ENCODE data around the gene GPR15LG.

The GPR15LG gene

DNA sequence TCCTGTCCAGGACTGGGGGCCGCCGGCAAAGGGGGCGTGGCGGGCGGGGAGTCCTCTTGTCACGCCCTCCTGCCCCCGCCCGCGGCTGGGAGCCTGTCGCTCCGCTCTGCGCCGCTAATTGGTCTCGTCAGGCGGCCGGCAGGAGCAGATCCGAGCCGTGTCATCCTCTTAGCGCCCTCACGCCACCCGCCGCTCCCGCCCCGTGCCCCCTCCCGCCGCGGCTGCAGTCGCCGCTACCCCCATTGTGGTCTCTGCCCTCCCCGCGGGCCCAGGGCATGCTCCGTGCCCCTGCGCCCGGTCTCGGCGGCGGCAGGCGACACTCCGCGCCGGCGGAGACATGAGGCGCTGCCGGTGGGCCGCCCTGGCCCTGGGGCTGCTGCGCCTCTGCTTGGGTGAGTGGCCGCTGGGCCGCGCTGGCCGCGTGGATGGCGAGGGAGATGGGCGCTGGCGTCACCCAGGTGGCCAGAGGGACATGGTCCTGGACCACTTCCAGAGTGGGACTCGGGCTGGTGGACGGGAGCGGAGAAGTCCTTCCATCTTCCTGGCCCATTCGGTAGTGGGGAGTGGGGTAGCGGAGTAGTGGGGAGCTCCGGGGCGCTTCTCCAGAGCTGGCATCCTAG is 20.9 kb downstream of the GPR15LG start, which contains the start of gene CDHR1:
Gene CDHR1 (plus strand): TSS at position 114 of the 620 bp plus-strand sequence. CDS start 224 bp downstream, at position 338.
- DNase-seq, result no peak

- DNase-seq, result no peak
Observed at GRCh38 chr10:84195044-84195830, 21.6 kb downstream of the GPR15LG start.

- DNase-seq, result no peak
Observed at GRCh38 chr10:84196083-84196482, 22.5 kb downstream of the GPR15LG start.

- no peak for DNase-seq
Observed at GRCh38 chr10:84196941-84197340, 23.3 kb downstream of the GPR15LG start.

GRCh38 chr10:84197643-84198042 is 24.0 kb downstream of the GPR15LG start:
- DNase-seq, result no peak

DNA sequence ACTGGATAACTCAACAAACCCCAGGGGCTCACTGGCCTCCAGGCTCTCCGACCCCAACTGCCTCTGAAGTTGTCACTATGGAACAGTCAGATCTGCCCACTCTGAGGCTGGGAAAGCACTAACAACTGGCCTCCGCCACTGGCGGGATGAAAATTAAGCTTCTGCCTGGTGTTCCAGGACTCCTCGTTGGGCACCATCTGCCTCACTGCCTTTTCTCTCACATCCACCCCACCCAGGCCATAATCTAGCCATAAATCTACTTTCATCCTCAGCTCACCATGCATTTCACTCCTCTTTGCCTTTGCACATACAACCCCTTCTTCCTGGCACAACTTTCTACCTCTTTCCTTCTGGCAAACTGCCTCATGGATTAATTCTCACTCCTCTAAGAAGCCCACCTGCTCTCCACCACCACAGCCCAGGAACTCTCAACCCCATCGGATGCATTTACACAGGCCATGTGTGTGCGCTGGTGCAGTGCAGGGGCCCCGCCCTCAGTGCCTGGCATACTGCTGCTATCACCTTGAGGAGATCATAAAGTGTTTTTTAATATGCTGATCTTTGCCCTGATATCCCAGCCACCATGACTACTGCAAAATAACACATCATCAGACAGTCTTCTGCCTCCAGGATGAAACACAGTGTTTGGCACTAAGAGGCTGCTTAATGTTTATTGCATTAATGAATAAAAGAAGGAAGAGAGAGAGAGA is 24.8 kb downstream of the GPR15LG start:
- DNase-seq, result no peak

- DNase-seq, result no peak
Observed at GRCh38 chr10:84200537-84201243, 27.1 kb downstream of the GPR15LG start.

GRCh38 chr10:84201244-84201606 is 27.6 kb downstream of the GPR15LG start:
- no peak for DNase-seq

DNA sequence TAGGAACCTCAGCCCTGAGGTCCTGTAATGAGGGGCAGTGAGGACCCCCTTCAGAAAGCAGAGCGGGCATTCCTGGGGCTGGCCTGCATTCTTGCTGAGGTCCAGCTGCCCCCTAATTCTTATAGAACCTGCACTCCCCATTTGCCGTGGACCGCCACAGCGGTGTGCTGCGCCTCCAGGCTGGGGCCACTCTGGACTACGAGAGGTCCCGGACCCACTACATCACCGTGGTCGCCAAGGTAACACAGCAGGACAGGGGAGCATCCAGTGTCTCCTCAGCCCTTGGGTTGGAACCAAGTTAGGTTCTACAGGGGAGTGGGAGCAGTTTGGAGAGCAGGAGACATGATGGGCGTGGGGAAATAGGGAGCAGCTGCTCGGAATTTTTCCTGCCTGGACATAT is 28.1 kb downstream of the GPR15LG start:
- DNase-seq, result no peak

DNA sequence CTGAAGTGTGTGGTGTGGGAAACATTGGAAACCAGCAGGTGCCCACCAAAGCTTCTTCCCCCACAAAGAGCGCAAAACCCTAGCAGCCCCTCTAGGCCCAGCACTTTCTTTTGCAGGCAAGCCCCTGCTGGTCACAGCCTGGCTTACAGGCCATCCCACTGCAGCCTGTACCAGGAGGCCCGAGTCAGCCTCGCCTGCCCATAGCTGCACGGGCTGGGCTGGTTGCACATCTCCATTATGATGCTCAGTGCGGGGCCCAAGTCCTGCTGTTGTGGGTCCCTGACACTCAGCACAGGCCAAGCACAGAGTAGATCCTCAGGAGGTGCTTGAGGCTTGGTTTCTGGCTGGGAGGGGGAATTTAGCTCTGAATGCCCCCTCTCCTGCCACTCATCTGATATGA is 28.7 kb downstream of the GPR15LG start:
- DNase-seq, result no peak

DNA sequence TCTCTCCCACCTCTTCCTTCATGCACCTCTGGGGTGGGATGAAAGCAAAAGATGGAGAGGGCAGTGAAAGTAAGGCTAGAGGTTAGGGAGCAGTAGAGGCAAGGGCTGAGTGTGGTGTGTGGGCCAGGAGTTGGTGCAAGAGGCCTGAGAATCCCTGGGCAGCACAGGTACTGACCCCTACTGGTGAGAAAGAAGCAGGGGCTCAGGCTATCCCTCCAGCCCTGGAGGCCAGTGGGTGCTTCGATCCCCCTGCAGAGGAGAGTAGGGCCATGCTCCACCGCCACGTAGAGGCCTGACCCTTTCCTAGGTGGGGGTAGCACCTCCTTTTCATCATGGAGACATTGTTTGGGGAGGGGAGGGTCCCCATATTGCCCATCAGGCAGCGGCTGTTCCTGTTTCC is 30.5 kb downstream of the GPR15LG start:
- no peak for DNase-seq

GRCh38 chr10:84204610-84205009 is 31.0 kb downstream of the GPR15LG start:
- no peak for DNase-seq

GRCh38 chr10:84205049-84205852 is 31.6 kb downstream of the GPR15LG start:
- DNase-seq, result no peak

GRCh38 chr10:84205853-84206525 is 32.4 kb downstream of the GPR15LG start:
- DNase-seq, result no peak

DNA sequence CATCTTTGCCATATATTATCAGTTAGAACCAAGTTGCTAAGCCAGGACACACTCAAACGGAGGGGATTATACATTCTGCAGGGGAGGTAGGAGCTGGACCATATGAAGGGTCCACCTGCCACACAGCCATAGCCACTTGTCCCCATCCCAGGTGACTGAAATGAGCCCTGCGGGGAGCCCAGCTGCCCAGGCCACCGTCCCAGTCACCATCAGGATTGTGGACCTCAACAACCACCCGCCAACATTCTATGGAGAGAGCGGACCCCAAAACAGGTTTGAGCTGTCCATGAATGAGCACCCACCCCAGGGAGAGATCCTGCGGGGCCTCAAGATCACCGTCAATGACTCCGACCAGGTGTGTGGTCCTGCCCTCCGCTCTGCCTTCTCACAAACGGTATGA is 34.4 kb downstream of the GPR15LG start:
- no peak for DNase-seq

GRCh38 chr10:84211566-84211965 is 38.0 kb downstream of the GPR15LG start:
- DNase-seq, result no peak

DNA sequence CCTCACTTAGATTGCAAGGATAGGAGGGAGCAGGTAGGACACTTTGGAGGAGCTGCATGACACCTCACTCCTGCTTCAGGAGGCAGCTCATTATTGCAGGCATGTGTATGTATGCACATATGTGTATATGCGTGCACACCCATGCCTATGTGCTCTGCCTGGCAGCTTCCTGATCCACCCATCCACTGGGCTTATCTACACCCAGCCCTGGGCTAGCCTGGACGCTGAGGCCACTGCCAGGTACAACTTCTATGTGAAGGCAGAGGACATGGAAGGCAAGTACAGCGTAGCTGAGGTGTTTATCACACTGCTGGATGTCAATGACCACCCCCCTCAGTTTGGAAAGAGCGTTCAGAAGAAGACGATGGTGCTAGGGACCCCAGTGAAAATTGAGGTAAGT is 38.4 kb downstream of the GPR15LG start:
- no peak for DNase-seq

- no peak for DNase-seq
Observed at GRCh38 chr10:84213076-84213475, 39.5 kb downstream of the GPR15LG start.

DNA sequence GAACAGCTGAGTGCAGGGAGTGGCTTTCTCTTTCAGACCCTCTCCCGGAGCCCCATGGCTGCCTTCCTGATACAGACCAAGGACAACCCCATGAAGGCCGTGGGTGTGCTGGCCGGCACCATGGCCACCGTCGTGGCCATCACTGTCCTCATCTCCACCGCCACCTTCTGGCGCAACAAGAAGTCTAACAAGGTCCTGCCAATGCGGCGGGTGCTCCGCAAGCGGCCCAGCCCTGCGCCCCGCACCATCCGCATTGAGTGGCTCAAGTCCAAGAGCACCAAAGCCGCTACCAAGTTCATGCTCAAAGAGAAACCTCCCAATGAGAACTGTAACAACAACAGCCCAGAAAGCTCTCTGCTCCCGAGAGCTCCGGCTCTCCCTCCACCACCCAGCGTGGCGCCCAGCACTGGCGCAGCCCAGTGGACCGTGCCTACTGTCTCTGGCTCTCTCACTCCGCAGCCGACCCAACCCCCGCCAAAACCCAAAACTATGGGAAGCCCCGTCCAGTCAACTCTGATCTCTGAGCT is 40.5 kb downstream of the GPR15LG start:
- DNase-seq, result no peak

GRCh38 chr10:84214612-84215235 is 41.1 kb downstream of the GPR15LG start:
- no peak for DNase-seq

DNA sequence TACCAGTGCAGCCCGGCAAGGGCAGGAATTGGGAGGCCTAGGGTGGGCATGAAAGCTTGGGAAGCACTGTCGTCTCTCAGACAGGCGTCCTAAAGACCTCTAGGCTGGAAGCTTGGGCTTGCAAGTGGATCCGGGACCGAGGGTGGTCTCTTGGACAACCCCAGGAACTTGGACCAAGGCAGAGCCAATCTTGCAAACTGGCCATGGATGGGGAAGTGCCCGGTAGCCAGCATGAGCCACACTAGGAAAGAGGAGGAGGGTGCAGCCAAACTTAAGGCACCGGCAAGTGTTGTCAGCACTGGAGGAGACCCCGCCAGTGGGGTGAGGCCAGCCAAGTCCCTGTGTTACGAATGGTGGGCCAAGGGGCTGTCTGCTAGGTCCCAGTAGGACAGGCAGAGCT is 43.2 kb downstream of the GPR15LG start:
- no peak for DNase-seq

Measured in cortex of kidney (tissue), 1 donor.